ENCODE measurements around the gene GCC1. TPM values are rescaled to one million over a fixed set of nuclear protein-coding genes. Genes with fewer than 3 reads are reported as not detected.

GCC1 gene
- total RNA-seq, 1 donor from 2014 or later, result 21.8 TPM

DNA sequence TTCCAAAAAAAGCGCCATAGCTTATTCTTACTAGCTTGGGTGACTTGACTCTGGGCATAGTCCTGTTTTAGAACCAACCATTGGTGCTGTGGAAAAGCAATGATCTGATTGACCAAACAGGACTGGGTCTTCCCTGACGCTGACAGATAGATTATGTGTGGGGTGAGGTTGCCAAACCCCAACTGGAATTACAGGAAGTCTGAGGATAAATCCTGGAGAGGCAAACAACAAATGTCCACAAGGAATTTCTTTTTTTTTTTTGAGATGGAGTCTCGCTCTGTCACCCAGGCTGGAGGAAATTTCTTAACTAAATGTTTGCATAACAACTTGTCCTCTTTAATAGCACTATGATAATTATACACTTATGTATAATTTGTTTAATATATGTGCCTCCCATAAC, 19.2 kb downstream of the GCC1 start:
- Mint-ChIP-seq H3K27me3 (ENCODE audit: unreplicated experiment) (peaks cover 2% of the 10 kb centered on the region), H3K27ac (ENCODE audit: unreplicated experiment) (no peak overlapping the region), H3K4me3 (ENCODE audit: unreplicated experiment) (no peak overlapping the region), H3K36me3 (ENCODE audit: low read depth, unreplicated experiment) (peaks cover 31% of the 10 kb centered on the region), H3K9me3 (ENCODE audit: unreplicated experiment) (peaks cover 5% of the 10 kb centered on the region), H3K4me1 (ENCODE audit: unreplicated experiment) (no peaks in the 10 kb centered on the region)
- no peak for TF ChIP-seq CTCF (IDR thresholded peaks at IDR 0.05; ENCODE audit: unreplicated experiment)
- no peak for DNase-seq (ENCODE audit: low spot score)

GRCh38 chr7:127557803-127558202, 27.6 kb downstream of the GCC1 start:
- Mint-ChIP-seq H3K4me3 (ENCODE audit: unreplicated experiment) (no peak overlapping the region), H3K4me1 (ENCODE audit: unreplicated experiment) (no peaks in the 10 kb centered on the region), H3K27ac (ENCODE audit: unreplicated experiment) (no peak overlapping the region), H3K36me3 (ENCODE audit: low read depth, unreplicated experiment) (peaks cover under 1% of the 10 kb centered on the region), H3K27me3 (ENCODE audit: unreplicated experiment) (no peaks in the 10 kb centered on the region), H3K9me3 (ENCODE audit: unreplicated experiment) (no peaks in the 10 kb centered on the region)
- TF ChIP-seq CTCF (IDR thresholded peaks at IDR 0.05; ENCODE audit: unreplicated experiment), result no peak
- DNase-seq (ENCODE audit: low spot score), result no peak

GRCh38 chr7:127556404-127556803, 29.0 kb downstream of the GCC1 start:
- H3K36me3 Mint-ChIP-seq (ENCODE audit: low read depth, unreplicated experiment), result no peaks in the 10 kb centered on the region
- H3K27ac Mint-ChIP-seq (ENCODE audit: unreplicated experiment), result no peak overlapping the region
- H3K9me3 Mint-ChIP-seq (ENCODE audit: unreplicated experiment), result no peaks in the 10 kb centered on the region
- no peaks in the 10 kb centered on the region for H3K27me3 Mint-ChIP-seq (ENCODE audit: unreplicated experiment)
- no peak overlapping the region for H3K4me3 Mint-ChIP-seq (ENCODE audit: unreplicated experiment)
- H3K4me1 Mint-ChIP-seq (ENCODE audit: unreplicated experiment), result no peaks in the 10 kb centered on the region
- no peak for DNase-seq (ENCODE audit: low spot score)
- no peak for TF ChIP-seq CTCF (IDR thresholded peaks at IDR 0.05; ENCODE audit: unreplicated experiment)

DNA sequence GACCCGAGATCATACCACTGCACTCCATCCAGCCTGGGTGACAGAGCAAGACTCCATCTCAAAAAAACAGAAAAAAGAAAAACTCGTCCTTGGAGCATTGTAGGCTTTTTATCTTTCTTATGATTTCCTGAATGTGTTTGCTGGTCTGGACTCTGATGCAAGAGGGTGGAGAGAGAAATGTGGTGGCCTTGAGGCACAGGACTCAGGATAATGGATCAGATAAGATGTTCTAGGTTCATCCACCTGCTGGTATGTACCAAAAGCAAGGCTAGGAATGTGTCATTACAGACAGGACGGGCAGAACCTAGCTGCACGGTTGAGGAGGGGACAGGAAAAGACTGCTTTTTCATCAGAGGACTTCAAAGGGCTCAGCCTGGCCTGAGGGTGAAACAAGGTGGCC, 33.5 kb downstream of the GCC1 start:
- H3K4me3 Mint-ChIP-seq (ENCODE audit: unreplicated experiment), result no peak overlapping the region
- H3K27ac Mint-ChIP-seq (ENCODE audit: unreplicated experiment), result no peak overlapping the region
- DNase-seq (ENCODE audit: low spot score), result no peak
- H3K4me1 Mint-ChIP-seq (ENCODE audit: unreplicated experiment), result no peaks in the 10 kb centered on the region
- H3K9me3 Mint-ChIP-seq (ENCODE audit: unreplicated experiment), result peaks cover 9% of the 10 kb centered on the region
- no peak for TF ChIP-seq CTCF (IDR thresholded peaks at IDR 0.05; ENCODE audit: unreplicated experiment)
- peaks cover 1% of the 10 kb centered on the region for H3K27me3 Mint-ChIP-seq (ENCODE audit: unreplicated experiment)
- H3K36me3 Mint-ChIP-seq (ENCODE audit: low read depth, unreplicated experiment), result peaks cover 1% of the 10 kb centered on the region

DNA sequence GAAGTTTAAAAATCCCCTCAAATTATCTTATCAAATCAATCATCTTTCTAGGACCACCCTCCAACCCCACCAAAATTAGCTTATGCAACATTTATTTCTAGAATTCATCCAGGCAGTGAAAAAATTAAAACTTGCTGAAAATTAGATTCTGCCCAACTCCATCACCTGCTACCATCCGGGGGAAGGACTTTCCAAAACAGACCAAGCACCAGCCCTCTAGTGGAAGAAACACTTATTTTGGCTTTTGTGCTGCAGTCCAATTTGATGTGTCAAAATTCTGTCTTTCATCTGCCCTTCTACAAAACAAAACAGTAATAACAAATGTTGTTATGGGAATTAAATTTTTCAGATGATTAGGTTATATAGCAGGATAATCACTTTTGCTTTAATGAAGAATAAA, 35.1 kb downstream of the GCC1 start:
- H3K27me3 Mint-ChIP-seq (ENCODE audit: unreplicated experiment), result peaks cover 1% of the 10 kb centered on the region
- no peak overlapping the region for H3K4me3 Mint-ChIP-seq (ENCODE audit: unreplicated experiment)
- peak; percentile 37 for TF ChIP-seq CTCF (IDR thresholded peaks at IDR 0.05; ENCODE audit: unreplicated experiment)
- peaks cover 15% of the 10 kb centered on the region for H3K9me3 Mint-ChIP-seq (ENCODE audit: unreplicated experiment)
- no peaks in the 10 kb centered on the region for H3K4me1 Mint-ChIP-seq (ENCODE audit: unreplicated experiment)
- no peak for DNase-seq (ENCODE audit: low spot score)
- peaks cover 7% of the 10 kb centered on the region for H3K36me3 Mint-ChIP-seq (ENCODE audit: low read depth, unreplicated experiment)
- no peak overlapping the region for H3K27ac Mint-ChIP-seq (ENCODE audit: unreplicated experiment)
